RCC 7860 (cell line): Measurements from ENCODE around the gene CENPF.
"Not testable (repeated sequence)": the region's sequence is repeated elsewhere in the genome, so short reads cannot be mapped to it uniquely, and the experiment has no call there.

Experiments used
- DNase-seq: peaks from one replicate; pipeline ENCODE4 v3.0.0-alpha.2; 2015; ENCODE audit warnings: low spot score
- FAIRE-seq: peaks from 2 replicates; lab custom pipeline; 2012; peaks lifted over from hg19 to GRCh38; lab: Jason Lieb, UNC

Gene CENPF

GRCh38 chr1:214658175-214658574 lies 55.2 kb downstream of the CENPF start:
- FAIRE-seq (no peak), DNase-seq (no peak)

DNA sequence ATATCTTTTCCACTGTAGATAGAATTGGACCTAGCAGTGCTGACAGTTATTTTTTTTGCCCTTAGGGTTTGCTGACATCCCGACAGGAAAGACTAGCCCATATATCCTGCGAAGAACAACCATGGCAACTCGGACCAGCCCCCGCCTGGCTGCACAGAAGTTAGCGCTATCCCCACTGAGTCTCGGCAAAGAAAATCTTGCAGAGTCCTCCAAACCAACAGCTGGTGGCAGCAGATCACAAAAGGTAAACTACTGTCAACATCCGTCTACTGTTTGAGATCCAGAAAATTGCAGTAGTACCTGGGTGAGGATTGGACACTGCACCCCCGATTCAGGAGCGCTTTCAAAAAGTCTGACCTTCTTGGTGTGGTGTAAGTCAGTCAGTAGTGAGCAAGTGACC lies 55.8 kb downstream of the CENPF start:
- DNase-seq = no peak
- FAIRE-seq = no peak

GRCh38 chr1:214660190-214660589 lies 57.2 kb downstream of the CENPF start:
- DNase-seq (no peak), FAIRE-seq (no peak)

- DNase-seq (no peak), FAIRE-seq (no peak)
Measured at GRCh38 chr1:214660900-214661299, 57.9 kb downstream of the CENPF start.

- FAIRE-seq (no peak), DNase-seq (no peak)
Measured at GRCh38 chr1:214662223-214662785, 59.3 kb downstream of the CENPF start.

DNA sequence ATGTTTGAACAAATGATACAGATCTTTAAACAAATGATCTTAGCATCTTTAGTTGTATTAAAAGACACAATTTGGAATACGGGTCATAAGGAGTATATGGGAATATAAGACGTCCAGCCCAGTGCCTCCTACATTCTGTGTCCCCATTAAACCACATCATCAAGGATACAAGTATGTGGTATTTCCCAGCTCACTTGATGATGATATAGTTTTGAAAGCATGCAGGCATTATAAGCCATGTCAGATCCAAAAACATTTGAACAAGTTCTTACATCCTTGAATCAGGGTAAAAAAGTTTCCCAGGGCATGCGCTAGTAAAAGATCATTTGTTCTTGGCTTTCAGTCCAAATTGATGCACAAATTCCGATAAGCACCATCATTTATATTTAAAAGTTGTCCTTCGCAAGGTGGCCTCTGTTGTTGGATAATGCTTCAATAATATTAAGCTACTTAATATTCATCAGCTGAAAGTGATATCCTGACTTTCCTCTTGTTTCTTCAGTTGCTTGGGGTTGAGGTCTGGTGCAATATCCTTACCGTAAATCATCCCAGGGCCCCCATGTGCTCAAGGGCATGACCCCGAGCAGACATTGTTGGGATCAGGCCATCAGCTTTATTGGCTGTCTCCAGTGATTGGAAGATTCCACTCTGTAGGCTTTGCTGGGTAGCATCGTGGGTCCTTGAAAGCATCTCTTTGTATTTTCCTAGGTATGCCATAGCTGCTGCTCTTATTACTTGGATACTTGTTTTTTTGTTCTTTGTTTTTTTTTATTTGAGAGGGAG lies 61.8 kb downstream of the CENPF start:
- DNase-seq = no peak
- FAIRE-seq = no peak

- DNase-seq (no peak), FAIRE-seq (no peak)
Measured at GRCh38 chr1:214665606-214666110, 62.7 kb downstream of the CENPF start.

DNA sequence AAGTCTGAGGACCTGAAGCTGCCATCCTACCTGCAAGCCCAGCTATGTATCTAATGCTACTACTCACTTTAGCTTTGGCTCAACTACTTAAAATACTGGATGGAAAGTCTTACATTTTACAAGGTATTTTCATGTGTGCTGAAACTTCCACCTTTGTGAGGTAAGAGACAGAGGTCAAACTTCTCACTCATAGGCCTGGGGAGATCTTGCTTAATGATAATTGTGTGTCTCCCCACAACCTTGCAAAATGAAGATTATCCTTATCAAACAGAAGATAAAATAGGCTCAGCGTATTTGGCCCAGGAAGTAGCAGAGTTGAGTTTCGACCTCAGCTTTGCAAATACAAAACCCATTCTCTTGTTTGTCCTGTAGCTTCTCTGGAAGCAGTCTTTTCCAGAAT lies 63.7 kb downstream of the CENPF start:
- FAIRE-seq (no peak), DNase-seq (no peak)

GRCh38 chr1:214670098-214670497 lies 67.1 kb downstream of the CENPF start:
- no peak for FAIRE-seq
- DNase-seq = no peak

DNA sequence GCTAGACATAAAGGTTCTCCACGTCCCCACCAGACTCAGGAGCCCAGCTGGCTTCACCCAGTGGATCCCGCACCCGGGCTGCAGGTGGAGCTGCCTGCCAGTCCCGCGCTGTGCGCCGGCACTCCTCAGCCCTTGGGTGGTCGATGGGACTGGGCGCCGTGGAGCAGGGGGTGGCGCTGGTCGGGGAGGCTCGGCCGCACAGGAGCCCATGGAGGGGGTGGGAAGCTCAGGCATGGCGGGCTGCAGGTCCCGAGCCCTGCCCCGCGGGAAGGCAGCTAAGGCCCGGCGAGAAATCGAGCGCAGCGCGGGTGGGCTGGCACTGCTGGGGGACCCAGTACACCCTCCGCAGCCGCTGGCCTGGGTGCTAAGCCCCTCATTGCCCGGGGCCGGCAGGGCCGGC lies 70.0 kb downstream of the CENPF start:
- not testable (repeated sequence) for DNase-seq, FAIRE-seq

DNA sequence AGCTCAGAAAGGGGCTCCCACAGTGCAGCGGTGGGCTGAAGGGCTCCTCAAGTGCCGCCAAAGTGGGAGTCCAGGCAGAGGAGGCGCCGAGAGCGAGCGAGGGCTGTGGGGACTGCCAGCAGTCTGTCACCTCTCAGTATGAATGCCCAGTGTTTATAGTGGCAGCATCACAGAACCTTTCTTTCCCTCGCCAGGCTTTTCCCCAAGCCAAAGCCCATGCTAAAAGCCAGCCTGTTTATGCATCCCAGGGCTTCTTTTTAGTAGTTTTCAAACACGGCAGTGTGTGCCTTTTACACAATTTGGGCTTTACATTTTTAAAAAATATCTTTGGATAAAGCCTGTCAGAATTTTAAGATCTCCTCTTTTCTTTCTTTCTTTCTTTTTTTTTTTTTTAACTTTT lies 70.6 kb downstream of the CENPF start:
- no peak for FAIRE-seq
- DNase-seq = no peak

DNA sequence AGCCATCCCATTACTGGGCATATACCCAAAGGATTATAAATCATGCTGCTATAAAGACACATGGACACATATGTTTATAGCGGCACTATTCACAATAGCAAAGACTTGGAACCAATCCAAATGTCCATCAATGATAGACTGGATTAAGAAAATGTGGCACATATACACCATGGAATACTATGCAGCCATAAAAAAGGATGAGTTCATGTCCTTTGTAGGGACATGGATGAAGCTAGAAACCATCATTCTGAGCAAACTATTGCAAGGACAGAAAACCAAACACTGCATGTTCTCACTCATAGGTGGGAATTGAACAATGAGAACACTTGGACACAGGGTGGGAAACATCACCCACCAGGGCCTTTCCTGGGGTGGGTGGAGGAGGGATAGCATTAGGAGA lies 72.5 kb downstream of the CENPF start:
- not testable (repeated sequence) for DNase-seq, FAIRE-seq

DNA sequence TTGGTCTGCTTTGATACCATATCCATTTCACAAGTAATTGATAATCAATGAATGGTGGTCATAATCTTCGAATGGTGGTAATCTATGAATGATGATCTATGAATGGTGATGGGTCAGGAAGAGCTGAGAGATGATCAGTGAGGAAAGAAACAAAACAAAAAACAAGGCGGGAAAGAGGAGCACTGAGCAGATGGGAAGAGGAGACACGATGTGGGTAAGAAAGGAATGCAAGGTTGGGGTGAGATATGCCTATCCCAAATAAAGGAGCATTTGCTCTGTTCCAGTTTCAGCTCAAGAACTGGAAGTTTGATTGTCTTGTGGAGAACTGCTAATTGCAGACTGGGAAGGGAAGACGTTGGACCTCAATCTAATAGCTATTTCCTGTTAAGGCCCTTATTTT lies 73.8 kb downstream of the CENPF start:
- DNase-seq = no peak
- no peak for FAIRE-seq

GRCh38 chr1:214677945-214678344 lies 75.0 kb downstream of the CENPF start:
- DNase-seq = no peak
- FAIRE-seq = no peak

DNA sequence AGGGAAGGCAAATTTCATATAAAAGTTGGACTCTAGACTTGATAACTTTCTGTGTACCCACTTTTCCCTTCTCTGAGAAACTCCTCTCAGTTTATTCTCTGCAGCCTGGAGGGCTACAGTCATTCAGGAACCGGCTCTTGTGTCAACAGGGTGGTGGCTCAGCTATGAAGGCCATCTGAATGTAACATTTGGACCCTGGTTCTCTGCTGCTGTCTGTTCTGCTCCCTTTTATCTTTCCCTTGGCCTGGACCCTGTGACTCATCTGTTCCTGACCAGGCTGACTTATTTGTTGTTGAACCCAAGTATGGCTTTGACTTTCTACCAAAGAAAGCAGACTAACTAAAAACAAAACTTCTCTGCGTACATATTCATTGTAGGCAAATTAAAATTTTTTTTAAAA lies 75.4 kb downstream of the CENPF start:
- FAIRE-seq = no peak
- no peak for DNase-seq

DNA sequence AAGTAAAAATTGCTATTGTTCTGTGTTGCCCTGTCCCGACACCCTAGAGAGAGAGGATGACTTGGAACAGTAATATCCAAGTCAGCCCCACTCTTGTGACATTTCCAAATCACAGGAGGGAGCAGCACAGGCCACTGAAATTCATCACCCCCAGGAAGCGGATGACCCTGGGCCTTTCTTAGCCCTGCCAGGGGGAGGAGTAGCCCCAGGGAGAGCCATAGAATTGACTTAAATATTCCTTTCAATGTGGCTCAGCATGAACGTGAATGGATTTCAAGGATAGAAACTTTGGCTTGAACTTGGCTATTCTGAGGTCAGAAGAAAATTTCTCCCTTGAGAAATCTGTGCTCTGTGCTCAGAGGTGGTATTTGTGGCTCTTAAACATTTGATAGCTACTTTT lies 80.6 kb downstream of the CENPF start:
- DNase-seq = no peak
- no peak for FAIRE-seq

GRCh38 chr1:214685906-214686305 lies 82.9 kb downstream of the CENPF start:
- no peak for DNase-seq
- no peak for FAIRE-seq

GRCh38 chr1:214686497-214686896 lies 83.5 kb downstream of the CENPF start:
- FAIRE-seq = no peak
- DNase-seq = no peak

- no peak for FAIRE-seq
- no peak for DNase-seq
Measured at GRCh38 chr1:214688891-214689290, 85.9 kb downstream of the CENPF start.

GRCh38 chr1:214694769-214695168 lies 91.8 kb downstream of the CENPF start:
- DNase-seq = no peak
- FAIRE-seq = no peak

- DNase-seq (no peak), FAIRE-seq (no peak)
Measured at GRCh38 chr1:214698559-214698958, 95.6 kb downstream of the CENPF start.

- FAIRE-seq (no peak), DNase-seq (no peak)
Measured at GRCh38 chr1:214700437-214700836, 97.4 kb downstream of the CENPF start.

- no peak for DNase-seq
- no peak for FAIRE-seq
Measured at GRCh38 chr1:214702556-214702955, 99.6 kb downstream of the CENPF start.
